ENCODE data around the gene LRRFIP1. TPM values are rescaled to one million over a fixed set of nuclear protein-coding genes. Genes with fewer than 3 reads are reported as not detected.
"Not testable (repeated sequence)": the region's sequence is repeated elsewhere in the genome, so short reads cannot be mapped to it uniquely, and the experiment has no call there.

LRRFIP1 gene
- total RNA-seq, 1 donor from 2014 or later, result 76.3 TPM

DNA sequence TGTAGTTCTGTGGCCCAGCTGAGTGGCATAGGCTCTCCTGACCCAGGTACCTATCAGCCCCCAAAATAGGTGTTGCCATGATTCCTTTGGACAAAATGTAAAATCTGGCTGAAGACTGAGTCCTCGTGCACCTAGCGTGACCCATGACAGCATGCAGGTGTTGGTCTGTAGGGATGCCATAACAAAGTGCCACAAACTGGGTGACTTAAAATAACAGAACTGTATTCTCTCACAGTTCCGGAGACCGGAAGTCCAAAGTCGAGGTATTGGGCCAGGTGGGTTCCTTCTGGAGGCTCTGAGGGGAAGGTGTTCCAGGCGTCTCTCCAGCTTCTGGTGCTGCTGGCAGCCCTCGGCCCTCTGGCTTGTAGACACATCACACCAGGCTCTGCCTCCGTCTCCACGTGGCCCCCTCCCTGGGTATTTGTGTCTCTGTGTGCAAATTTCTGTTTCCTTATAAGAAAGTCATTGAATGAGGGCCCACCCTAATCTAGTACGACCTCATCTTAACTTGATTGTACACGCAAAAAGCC, 34.5 kb downstream of the LRRFIP1 start:
- no peak for DNase-seq (ENCODE audit: low spot score)

GRCh38 chr2:237662671-237663093, 35.3 kb downstream of the LRRFIP1 start:
- peak; percentile 90 for DNase-seq (ENCODE audit: low spot score)

GRCh38 chr2:237663517-237664110, 36.2 kb downstream of the LRRFIP1 start:
- no peak for DNase-seq (ENCODE audit: low spot score)

GRCh38 chr2:237664151-237664550, 36.8 kb downstream of the LRRFIP1 start:
- no peak for DNase-seq (ENCODE audit: low spot score)

DNA sequence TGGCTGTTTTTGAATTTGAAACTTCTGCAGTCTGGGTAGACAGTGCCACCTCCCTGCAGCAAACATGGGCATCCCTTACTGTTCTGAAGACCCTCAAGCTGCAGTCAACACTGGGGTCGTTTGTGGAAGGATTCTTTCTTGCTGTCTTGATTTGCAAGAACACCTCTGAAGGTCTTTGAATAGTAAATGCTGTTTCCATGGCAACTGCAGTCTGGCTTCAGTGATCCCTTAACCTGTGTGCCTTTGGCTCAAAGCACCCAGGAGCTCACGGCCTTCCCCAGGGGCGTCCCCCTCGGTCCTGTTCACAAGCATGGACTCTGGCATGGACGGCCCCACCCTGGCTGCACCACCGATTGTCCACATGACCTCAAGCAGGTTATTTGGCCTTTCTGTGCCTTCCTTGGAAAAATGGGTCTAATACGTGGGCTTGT, 38.3 kb downstream of the LRRFIP1 start:
- no peak for DNase-seq (ENCODE audit: low spot score)

DNA sequence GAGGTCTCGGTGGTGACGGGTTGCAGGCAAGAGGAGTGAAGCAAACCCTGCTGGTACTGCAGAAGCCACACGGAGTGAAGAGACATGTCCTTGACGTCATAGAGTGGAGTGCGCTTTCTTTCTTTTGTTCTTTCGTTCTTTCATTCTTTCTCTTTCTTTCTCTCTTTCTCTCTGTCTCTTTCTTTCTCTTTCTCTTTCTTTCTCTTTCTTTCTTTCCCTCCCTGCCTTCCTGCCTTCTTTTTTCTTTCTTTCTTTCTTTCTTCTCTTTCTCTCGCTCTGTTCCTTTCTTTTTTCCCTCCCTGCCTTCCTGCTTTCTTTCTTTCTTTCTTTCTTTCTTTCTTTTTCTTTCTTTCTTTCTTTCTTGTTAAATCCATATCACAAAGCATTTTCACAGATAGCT, 39.2 kb downstream of the LRRFIP1 start:
- DNase-seq (ENCODE audit: low spot score), result no peak

DNA sequence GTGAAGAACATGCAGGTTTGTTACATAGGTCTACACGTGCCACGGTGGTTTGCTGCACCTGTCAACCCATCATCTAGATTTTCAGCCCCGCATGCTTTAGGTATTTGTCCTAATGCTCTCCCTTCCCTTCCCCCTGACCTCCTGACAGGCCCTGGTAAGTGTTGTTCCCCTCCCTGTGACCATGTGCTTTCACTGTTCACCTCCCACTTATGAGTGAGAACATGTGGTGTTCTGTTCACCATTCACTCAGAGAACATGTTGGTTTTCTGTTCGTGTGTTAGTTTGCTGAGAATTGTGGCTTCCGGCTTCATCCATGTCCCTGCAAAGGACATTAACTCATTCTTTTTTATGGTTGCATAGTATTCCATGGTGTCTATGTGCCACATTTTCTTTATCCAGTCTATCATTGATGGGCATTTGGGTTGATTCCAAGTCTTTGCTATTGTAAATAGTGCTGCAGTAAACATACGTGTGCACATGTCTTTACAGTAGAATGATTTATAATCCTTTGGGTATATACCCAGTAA, 39.7 kb downstream of the LRRFIP1 start:
- not testable (repeated sequence) for DNase-seq (ENCODE audit: low spot score)

DNA sequence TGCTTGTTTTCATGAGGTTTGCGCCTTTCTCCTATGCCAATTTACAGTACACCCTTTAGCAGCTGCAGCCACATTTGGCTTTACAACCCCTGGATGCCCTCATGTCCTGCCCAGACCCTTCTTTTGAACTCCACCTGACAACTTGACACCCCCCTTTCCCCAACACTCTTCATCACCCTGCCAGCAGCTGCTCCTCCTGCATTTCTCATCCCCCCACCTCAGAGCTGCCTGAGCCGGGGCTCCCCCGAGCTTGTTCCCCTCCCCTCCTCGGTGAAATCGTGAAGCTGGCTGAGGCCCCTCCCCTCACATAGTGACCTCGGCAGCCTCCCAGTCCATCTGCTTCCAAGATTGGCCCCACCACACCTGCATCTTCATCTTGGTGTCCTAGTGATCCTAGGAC, 40.5 kb downstream of the LRRFIP1 start:
- DNase-seq (ENCODE audit: low spot score), result no peak

DNA sequence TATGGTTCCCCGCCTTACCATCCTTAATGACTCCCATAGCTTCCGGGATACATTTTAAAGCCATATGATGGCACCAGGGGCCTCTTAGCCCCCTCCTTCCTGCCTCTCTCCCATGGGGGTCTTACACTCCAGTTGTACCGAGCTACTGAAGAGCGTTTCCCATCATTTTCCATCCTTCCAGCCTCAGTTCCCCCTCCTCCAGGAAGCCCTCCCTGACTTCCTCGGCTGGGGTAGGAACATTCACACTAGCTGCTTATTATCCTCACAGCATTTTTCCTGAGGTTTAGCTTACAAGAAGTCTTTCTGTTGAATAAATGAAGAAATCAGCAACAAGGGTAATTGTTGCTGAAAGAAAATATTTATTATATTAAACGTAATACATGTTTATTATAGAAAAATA, 41.1 kb downstream of the LRRFIP1 start:
- no peak for DNase-seq (ENCODE audit: low spot score)

DNA sequence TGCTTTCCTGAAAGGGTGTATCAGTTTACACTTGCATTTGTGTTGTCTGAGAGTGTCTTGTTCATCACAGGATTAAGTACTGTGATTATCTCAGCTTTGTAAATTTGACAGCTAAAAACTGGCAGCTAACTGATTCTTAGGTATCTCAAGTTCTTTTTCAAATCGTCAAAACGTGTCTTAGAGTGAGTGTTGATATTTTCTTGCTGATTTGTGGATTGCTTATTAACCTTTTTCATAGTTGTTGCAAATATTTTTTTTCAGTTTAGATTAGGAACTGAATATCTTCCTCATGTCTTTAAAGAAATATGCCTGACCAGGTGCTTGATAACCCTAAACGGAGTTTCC, 41.9 kb downstream of the LRRFIP1 start:
- no peak for DNase-seq (ENCODE audit: low spot score)

- DNase-seq (ENCODE audit: low spot score), result peak; percentile 94
These were observed 42.4 kb downstream of the LRRFIP1 start for GRCh38 chr2:237669628-237670392.

GRCh38 chr2:237670641-237671040, 43.3 kb downstream of the LRRFIP1 start:
- no peak for DNase-seq (ENCODE audit: low spot score)

- DNase-seq (ENCODE audit: low spot score), result no peak
These were observed 44.2 kb downstream of the LRRFIP1 start for GRCh38 chr2:237671466-237672138.

DNA sequence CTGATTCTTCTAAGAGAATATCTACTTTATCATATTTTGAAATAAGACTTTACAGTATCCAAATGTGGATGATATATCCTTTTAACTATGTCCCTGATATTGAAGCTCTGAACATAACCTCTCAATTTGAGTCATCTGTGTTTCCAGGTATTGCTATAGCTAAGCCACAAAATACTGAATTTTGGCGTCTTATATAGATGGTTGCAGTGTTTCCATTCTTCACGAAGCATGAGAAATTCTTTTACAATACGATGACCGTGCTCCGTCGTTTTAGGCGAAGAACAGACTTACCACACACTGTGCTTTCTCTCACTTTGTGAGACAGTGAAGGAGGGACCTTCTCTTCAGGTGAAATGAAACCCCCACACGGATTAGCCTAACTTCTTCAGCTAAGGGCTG, 45.3 kb downstream of the LRRFIP1 start:
- no peak for DNase-seq (ENCODE audit: low spot score)

DNA sequence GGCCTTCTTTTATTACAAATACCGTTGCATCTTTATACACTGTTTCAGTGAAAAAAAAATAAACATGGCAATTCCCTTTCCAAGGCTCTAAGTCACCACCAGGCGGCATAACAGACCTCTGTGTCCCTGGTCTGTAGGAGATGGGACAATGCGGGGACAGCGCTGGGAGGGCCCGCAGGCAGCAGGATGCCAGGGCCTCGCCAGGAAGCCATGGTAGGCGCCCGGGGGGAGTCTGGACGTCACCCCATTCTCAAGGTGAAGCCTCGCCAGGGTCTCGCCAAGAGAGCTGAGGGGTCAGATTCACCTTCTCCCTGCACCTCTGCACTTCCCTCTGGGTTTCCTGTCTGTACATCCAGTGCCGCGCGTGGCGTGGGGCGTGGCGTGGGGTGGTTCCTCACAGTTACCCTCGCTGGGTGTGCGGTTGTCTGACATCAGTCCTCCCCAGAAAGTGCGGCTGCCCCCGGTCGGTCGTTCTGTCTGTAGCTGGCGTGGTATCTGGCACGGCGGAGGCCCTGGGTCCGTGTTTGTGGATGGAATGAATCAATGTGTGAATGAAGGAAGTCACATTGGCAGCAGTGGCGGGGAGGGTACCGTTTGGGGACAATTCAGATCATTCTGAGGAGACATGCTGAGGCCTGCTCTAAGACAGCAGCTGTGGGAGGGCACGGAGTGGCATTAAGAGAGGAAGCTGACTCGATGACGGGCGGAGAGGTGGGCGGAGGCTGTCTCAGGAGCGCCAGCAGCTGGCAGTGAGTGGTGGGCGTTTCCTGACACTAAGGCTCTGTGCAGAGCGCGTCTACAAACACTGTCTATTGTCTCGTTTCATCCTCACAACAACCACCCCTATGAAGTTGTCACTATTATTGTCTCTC, 46.0 kb downstream of the LRRFIP1 start:
- peak; percentile 78 for DNase-seq (ENCODE audit: low spot score)

GRCh38 chr2:237674731-237675276, 47.4 kb downstream of the LRRFIP1 start:
- DNase-seq (ENCODE audit: low spot score), result peak; percentile 92

DNA sequence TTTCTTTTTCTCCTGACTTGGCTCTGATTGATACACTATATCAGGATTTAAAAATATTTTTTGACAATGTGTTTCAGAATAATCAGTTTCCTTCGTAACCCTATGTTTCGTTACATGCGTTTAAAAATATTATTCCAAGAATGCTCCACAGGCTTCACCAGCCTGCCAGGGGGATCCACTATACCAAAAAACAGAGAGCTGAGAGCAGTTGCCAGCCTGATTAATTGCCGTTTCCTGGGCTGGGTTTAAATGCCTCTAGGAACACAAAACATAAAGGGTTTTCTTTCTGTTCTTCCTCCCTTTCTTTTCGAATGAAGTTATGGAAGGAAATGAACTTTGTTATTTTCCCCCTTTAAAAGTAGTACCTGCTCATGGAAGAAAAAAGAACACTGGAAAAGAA, 47.9 kb downstream of the LRRFIP1 start:
- DNase-seq (ENCODE audit: low spot score), result no peak

GRCh38 chr2:237680702-237681478, 53.5 kb downstream of the LRRFIP1 start:
- no peak for DNase-seq (ENCODE audit: low spot score)

- DNase-seq (ENCODE audit: low spot score), result no peak
These were observed 54.8 kb downstream of the LRRFIP1 start for GRCh38 chr2:237682151-237682550.

Data from umbilical cord (tissue), 2 donors.